Epidermal melanocyte (primary cell): Measurements from ENCODE around the gene PRXL2A.
A peak's percentile ranks its signal among the peaks of the same experiment; 100 is the strongest.
"Not testable (repeated sequence)": the region's sequence is repeated elsewhere in the genome, so short reads cannot be mapped to it uniquely, and the experiment has no call there.

Experiments
- DNase-seq: peaks from one replicate; pipeline ENCODE4 v3.0.0; 2011; ENCODE audit warnings: low spot score; ENCODE audit not compliant: insufficient read length

Gene PRXL2A

DNA sequence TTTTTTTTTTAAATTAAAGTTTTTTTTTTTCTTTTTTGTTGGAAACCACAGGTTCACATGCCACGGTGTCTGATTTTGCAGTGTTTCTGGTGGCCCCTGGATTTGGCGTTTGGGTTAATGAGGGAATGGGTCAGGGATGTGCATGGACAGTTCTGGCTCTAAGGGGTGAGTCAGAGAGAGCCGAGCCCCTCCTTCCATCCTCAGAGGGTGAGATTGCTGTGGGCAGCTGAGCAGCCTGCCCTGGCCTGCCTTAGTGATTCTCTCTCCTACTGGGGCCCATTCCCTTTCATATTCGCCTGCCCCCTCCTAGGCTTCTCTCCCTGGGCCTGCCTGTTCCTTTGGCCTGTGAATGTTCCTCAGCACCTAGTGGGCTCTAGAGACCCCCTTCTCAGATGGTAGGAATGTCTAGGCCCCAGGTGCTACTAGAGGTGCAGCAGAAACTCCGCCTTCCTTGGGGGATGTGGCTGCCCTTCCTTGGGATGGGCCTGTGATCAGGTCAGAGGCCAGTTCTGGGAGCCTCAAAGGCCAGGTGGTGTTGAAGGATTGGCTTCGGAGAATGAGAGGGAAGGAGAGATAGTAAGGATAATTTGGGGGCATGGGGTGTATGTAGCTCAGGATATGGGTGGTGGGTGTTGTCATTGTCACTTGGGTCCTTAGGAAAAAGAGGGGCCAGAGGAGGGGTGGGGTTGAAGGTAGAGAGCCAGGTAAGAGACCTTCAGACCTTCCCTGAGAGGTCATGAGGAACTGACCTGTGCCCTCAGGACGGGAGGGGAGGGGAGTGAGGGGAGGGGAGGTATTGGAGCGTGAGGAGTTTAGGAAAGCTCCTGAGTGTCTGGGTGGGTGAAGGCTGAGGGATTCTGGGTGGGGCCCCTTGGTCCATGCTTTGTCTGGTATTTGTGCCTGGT lies 65.6 kb downstream of the PRXL2A start:
- DNase-seq = no peak

DNA sequence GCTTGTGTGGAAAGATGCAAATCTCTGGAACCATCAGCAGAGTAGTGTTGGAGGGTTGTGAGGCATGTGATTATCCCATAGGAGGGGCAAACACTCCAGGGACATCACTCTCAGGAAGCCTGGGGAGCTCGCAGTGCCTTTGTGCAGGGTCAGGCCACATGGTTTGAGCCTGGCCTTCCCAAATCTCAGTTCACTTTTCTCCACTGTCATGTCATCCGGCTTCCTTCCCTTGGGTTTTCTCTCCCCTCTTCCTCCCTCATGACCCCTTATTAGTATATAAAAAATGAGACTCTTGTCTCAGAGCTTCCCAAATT lies 66.2 kb downstream of the PRXL2A start:
- no peak for DNase-seq

DNA sequence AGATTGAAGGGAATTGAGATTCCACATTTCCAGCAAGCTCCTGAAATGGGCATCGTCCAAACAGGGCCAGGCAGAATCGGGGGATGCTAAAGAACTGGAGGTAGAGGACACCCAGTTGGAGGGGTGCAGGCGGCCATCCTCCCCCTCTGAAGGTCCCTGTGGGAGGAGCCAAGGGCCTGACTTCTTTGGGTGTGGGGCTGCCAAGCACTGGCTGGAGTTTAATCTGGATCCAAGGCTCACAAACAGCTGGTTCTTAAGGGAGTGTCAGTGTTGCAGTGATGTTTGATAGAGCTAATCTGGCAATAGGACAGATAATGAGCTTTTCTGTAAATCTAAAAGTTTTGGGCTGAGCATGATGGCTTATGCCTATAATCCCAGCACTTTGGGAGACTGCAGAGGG lies 66.6 kb downstream of the PRXL2A start:
- DNase-seq = no peak

DNA sequence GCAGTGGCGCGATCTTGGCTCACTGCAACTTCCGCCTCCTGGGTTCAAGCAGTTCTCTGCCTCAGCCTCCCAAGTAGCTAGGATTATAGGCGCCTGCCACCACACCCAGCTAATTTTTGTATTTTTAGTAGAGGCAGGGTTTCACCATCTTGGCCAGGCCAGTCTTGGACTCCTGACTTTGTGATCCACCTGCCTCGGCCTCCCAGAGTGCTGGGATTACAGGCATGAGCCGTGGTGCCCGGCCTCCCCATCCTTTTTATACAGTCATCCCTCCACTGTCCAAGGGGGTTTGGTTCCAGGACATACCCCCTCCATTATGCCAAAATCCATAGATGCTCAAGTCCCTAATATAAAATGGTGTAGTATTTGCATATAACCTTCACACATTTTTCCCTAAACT lies 67.3 kb downstream of the PRXL2A start:
- not testable (repeated sequence) for DNase-seq

DNA sequence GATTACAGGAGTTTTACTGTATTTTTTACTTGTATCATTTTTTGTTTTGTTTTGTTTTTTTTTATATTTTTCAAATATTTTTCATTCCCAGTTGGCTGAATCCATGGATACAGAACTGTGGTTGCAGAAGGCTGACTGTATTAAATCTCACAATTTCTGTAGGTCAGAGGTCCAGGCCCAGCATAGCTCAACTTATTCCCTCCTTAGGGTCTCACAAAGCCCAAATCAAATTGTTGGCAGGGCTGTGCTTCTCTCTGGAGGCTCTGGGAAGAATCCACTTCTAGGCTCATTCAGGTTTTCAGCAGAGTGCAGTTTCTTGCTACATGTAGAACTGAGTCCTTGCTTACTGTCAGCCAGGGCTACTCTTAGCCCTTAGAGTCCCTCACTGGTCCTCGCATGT lies 68.3 kb downstream of the PRXL2A start:
- no peak for DNase-seq

DNA sequence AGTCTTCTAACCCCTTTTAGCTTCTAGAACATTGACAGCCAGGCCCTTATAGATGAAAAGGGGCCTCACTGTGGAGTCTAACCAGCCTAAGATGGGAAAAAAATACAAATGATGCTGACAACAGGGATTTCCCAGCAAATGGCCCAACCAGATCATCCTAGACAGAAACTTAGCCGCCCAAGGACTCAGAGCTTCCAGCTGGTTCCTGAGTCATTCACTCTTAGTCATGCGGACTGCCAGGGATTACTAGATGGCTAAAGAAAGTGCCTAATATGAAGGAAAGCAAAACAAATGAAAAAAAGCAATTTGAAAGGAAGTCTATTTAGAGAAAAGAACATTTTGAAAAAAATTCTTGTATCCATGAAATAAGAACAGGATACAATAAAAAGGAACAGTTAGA lies 69.5 kb downstream of the PRXL2A start:
- no peak for DNase-seq

DNA sequence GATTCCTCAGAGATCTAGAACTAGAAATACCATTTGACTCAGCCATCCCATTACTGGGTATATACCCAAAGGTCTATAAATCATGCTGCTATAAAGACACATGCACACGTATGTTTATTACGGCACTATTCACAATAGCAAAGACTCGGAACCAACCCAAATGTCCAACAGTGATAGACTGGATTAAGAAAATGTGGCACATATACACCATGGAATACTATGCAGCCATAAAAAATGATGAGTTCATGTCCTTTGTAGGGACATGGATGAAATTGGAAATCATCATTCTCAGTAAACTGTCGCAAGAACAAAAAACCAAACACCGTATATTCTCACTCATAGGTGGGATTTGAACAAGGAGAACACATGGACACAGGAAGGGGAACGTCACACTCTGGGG lies 72.0 kb downstream of the PRXL2A start:
- not testable (repeated sequence) for DNase-seq

DNA sequence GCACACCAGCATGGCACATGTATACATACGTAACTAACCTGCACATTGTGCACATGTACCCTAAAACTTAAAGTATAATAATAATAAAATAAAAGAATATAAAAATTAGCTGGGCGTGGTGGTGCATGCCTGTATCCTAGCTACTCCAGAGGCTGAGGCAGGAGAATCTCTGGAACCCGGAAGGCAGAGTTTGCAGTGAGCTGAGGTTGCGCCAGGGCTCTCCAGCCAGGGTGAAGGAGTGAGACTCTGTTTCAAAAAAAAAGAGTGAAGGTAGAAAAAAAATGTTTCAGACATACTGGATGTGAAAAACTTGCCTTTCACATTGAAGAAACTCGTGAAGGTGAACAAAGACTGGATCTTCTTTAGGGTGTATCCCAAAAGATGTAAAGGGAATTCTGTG lies 72.5 kb downstream of the PRXL2A start:
- DNase-seq = no peak

DNA sequence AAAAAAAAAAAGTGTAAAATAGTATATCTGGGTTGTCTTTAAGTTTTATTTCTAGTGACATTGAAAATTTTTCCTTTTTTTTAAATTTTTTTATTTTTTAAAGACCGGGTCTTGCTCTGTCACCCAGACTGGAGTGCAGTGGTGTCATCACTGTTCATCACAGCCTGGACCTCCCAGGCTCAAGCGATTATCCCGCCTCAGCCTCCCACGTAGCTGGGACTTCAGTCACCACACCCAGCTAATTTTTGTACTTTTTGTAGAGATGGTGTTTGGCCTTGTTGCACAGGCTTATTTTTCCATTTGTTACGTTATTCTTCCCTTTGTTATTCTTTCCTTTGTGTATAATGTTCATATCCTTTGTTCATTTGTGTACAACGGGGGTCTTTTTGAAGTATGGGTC lies 75.9 kb downstream of the PRXL2A start:
- DNase-seq = no peak

DNA sequence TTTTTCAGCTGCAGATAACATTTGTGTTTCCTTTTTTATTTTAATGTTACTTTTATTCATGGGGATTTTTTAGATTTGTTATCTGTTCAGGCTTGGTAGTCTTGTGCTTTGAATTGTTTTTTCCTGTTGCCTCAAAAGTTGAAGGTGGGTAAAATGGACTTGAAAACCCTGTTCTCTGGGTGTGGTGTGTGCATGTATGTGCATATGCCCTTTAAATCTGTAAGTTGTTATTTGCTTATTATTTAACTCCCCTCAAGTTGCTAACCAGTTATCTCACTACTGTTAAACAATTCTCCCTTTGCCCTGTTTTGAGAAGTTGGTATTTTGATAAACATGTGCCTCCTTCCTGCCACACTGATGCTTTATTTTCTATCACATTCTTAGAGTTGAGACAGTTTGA lies 76.3 kb downstream of the PRXL2A start:
- no peak for DNase-seq

DNA sequence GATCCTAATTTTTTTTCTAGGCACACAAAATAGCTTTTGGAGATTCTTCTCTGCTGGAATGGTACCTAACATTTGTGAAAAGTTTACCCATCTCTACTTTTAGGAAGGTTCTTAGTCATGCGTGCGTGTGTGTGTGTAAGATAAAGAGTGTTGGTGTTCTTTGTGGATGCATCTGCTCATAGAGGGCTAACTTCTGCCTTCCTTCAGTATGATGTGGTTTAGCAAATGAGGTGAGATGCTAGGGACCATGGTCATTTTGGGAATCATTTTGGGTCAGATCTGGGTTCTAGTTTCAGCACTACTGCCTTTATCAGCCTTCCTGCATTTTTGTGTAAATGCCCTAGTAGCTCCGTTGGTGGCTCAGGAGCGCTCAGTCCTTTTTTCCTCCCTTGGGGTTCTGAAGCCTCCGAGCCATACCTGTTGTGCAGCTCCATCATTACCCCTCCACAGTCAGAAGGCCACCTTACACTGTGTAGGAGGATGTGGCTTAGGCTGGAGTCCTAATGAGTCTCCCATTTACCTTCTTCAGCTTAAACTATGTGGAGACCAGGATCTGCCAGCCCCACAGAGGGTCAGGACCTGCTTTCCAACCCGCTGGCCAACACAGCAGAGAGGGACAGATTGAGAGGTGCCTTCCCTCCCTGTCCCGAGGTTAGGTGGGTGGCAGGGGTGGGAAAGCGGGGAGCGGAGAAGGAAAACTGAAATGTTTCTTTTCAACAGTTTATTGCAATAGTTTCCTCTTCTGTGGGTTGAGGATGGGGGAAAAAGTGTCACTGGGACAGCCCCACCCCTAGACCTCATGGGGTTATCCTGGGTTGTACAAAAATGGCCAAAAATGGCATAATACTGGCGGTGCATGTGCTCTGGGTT lies 77.0 kb downstream of the PRXL2A start:
- DNase-seq = no peak

DNA sequence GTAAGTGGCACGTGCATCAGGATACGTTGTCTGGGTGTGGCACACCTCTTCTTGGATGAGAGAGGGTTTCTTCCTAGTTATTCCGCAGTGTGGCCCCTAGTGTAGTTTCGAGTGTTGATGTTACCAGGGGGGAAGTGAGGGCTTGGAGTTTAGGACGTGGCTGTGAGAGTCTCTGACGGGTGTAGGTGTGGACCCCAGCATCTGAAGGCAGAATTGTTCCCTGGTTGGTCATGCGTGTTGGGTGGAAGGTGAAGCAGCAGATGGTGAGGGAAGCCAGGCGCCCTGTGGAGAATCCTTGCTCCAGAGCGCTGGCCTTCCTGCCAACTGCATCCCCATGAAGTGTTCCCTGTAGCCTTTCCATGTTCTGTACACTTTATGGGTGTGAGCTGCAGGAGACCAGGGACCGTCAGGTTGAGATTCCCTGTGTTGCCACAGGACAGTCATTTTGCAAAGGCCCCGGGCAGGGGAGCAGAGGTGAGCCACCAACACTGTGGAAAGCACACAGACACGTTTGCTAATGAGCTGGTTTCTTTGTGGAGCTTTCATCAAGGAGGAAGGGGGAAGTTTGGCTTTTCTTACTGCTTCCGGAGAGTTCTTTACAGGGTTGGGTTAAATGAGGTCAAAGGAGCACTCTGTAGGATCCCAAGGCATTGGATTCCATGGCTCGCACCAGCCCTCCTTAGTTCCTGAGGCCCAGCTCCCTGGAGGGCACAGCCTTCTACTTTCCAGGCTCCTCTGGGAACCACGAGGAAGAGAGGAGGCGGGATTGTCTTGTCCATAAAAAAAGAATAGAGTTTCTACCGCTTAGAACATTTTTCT lies 77.8 kb downstream of the PRXL2A start:
- peak; percentile 53 for DNase-seq
